HG03097 (cell line): ENCODE results near the gene CCK.
A peak's percentile ranks its signal among the peaks of the same experiment; 100 is the strongest.

Experiments used
- ATAC-seq: cut with Tn5 transposase; IDR thresholded peaks from one replicate; pipeline ENCODE4 v1.9.1; 2021; ENCODE audit not compliant: unreplicated experiment, low FRiP score

Gene CCK

GRCh38 chr3:42226470-42227425 is 39.2 kb downstream of the CCK start:
- no peak for ATAC-seq

GRCh38 chr3:42225486-42226363 is 40.3 kb downstream of the CCK start:
- no peak for ATAC-seq

GRCh38 chr3:42224658-42225421 is 41.1 kb downstream of the CCK start:
- ATAC-seq = no peak

DNA sequence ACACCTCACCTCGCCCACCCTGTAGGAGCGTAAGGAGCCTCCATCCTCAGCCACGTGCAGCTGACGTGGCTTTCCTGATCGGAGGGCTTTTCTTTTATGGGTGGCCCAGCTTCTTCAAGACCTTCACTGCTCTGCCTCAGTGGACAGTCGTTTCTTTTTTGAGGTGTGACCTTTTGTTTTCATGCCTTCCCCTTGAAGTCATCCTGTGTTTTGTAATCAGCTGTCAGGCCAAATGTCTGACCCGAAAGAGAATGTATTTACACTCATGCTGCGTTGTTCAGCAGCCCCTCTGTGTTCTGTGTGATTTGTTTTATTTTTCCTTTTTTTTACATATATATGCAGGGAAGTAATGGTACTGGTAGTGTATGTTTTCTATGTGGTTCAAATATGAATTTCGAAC is 41.8 kb downstream of the CCK start:
- ATAC-seq = no peak

DNA sequence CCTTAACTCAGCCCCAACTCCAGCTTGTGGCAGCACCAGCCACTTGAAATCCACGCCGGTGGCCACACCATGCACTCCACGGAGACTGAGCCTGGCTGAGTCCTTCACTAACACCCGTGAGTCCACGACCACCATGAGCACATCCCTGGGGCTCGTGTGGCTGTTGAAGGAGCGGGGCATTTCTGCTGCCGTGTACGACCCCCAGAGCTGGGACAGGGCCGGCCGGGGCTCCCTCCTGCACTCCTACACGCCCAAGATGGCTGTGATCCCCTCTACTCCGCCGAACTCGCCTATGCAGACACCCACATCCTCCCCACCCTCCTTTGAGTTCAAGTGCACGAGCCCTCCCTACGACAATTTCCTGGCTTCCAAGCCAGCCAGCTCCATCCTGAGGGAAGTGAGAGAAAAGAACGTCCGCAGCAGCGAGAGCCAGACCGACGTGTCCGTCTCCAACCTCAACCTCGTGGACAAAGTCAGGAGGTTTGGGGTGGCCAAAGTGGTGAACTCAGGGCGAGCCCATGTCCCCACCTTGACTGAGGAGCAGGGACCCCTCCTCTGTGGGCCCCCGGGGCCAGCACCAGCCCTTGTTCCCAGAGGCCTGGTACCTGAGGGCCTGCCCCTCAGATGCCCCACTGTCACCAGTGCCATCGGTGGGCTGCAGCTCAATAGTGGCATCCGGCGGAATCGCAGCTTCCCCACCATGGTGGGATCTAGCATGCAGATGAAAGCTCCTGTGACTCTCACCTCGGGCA is 42.9 kb downstream of the CCK start:
- no peak for ATAC-seq

GRCh38 chr3:42220436-42221121 is 45.4 kb downstream of the CCK start:
- no peak for ATAC-seq

DNA sequence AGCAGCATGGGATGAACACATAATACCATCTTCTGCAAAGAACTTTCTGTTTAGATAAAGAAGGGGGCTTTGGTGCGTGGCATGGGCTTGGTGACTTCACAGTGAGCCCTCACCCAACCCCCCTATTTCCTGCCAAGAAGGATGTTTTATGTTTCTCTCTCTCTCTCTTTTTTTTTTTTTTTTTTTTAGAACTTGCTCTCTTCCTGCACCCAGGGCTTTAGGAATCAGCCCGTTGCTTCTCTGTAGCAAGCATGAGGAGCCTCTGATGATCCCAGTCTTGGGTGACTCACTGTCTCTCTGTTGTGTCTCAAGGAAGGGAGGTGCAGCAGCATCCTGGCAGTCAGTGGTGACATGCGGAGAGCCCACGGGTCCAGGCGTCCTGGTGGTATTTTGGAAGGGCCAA is 49.1 kb downstream of the CCK start:
- no peak for ATAC-seq

- ATAC-seq = peak; percentile 55
Observed at GRCh38 chr3:42216302-42216701, 49.7 kb downstream of the CCK start.

- no peak for ATAC-seq
Observed at GRCh38 chr3:42214565-42215283, 51.3 kb downstream of the CCK start.

DNA sequence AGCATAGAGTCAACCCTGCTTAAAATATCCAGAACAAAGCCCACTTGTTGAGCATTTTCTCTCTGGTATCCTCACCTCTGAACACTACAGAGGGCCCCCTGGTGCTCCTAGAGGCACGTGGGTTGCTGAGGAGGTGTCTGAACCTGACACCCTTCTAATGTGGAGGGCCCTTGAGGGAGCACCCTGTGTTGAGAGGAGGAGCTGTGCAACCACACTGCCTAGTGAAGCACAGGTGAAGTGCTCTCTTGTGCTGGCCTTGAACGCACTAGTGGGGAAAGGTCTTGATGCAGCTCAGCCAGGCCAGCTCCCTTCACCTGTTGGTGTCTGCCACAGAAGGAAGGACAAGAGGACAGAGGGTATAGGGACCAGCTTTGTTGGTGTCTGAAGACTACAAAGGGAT is 51.9 kb downstream of the CCK start:
- no peak for ATAC-seq

GRCh38 chr3:42213417-42213816 is 52.6 kb downstream of the CCK start:
- no peak for ATAC-seq

- no peak for ATAC-seq
Observed at GRCh38 chr3:42210726-42211125, 55.3 kb downstream of the CCK start.

DNA sequence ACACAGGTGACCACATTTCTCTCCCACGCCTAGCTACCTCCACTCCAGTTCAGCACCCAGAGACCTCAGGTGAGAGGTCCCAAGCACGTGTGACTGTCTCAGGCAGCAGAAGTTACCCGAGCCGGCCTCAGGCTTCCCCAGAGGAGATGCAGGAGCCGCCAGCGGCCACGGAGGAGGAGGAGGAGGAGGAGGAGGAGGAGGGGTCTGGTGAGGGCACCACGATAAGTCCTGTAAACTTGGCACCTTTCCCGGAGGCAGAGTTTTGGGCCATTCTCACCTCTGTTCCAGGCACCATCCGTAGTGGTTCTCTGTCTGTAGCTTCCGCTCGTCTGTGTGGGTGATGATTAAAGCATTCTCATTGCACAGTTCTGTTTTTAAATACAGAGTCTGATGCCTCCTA is 56.1 kb downstream of the CCK start:
- ATAC-seq = no peak
